ENCODE data around the gene RELN. TPM values are rescaled to one million over a fixed set of nuclear protein-coding genes. Genes with fewer than 3 reads are reported as not detected.

The RELN gene
- total RNA-seq, 1 donor from 2014 or later: not detected

DNA sequence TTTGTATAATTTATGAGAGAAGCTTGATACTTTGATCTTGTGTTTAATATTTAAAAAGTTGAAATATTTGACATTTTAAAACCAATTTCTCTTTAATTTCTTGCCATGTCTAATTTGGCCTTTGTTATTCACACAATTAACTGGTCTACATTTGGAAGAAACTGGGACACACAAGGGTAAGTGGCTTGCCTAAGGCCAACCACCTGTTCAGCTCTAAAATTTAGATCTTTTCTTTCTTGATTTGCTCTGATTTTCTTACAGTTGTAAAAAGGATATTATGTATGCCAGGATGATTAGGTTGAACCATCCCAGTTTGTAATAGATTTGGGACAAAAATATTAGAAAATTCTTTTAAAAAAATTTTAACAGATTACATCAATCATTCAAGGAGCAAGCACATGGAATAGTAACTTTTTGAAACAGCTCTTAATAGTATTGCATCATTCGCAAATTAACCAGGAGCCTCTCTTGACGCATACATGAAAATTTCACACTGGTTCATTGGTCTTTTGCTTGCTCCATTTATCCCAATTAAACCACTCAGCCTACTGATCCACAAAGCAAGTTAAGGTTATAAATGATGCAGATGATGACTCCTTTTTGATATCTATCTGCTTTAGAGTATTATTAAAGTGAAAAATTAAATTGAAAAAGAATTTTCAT lies 321.0 kb downstream of the RELN start:
- Mint-ChIP-seq H3K9me3 (no peaks in the 10 kb centered on the region), H3K4me1 (ENCODE audit: low read depth) (no peaks in the 10 kb centered on the region), H3K4me3 (no peak overlapping the region), H3K36me3 (ENCODE audit: low read depth) (no peaks in the 10 kb centered on the region), H3K27me3 (ENCODE audit: insufficient read depth) (no peaks in the 10 kb centered on the region), H3K27ac (no peak overlapping the region)
- DNase-seq (ENCODE audit: low spot score): no peak
- intact Hi-C loops (cut with micrococcal nuclease): no loop called here

DNA sequence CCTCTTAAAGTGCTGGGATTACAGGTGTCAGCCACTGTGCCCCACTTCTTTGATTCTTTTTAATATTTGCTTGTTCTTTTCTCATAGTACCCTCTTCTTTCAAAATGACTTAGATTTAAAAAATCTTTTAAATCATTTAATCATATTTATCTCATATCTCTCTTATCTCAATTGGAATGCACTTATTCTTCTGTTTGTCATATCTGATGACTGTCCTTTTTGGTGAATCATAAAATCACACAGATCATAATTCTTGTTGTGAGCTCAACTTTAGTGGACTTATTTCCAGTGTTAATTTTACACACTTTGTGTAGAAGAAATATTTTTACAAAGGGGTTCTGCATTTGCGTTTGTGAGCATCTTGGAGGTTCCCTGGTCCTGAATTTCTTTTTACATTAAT lies 323.1 kb downstream of the RELN start:
- Mint-ChIP-seq H3K4me1 (ENCODE audit: low read depth) (no peaks in the 10 kb centered on the region), H3K4me3 (no peak overlapping the region), H3K36me3 (ENCODE audit: low read depth) (no peaks in the 10 kb centered on the region), H3K9me3 (no peaks in the 10 kb centered on the region), H3K27me3 (ENCODE audit: insufficient read depth) (no peaks in the 10 kb centered on the region), H3K27ac (no peak overlapping the region)
- no peak for DNase-seq (ENCODE audit: low spot score)
- intact Hi-C loops (cut with micrococcal nuclease): no loop called here

DNA sequence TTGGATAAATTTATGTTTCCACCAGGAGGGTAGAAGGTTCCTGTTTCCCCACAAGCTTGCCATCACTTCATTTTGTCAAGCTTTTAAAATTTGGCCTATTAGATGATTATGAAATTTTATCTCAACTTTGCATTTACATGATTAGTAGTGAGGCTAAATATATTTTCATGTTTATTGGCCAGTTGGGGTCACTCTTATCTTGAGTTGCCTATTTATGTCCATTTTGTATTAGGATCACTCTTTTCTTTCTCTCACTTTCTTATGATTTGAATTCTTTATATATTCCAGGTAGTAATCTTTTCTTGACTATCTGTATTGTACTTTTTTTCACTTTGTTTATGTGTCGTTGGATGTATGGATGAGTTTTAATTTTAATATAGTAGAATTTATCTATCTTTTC lies 324.9 kb downstream of the RELN start:
- Mint-ChIP-seq H3K27ac (no peak overlapping the region), H3K36me3 (ENCODE audit: low read depth) (no peaks in the 10 kb centered on the region), H3K9me3 (no peaks in the 10 kb centered on the region), H3K4me3 (no peak overlapping the region), H3K4me1 (ENCODE audit: low read depth) (no peaks in the 10 kb centered on the region), H3K27me3 (ENCODE audit: insufficient read depth) (no peaks in the 10 kb centered on the region)
- DNase-seq (ENCODE audit: low spot score): no peak
- intact Hi-C loops (cut with micrococcal nuclease): no loop called here

DNA sequence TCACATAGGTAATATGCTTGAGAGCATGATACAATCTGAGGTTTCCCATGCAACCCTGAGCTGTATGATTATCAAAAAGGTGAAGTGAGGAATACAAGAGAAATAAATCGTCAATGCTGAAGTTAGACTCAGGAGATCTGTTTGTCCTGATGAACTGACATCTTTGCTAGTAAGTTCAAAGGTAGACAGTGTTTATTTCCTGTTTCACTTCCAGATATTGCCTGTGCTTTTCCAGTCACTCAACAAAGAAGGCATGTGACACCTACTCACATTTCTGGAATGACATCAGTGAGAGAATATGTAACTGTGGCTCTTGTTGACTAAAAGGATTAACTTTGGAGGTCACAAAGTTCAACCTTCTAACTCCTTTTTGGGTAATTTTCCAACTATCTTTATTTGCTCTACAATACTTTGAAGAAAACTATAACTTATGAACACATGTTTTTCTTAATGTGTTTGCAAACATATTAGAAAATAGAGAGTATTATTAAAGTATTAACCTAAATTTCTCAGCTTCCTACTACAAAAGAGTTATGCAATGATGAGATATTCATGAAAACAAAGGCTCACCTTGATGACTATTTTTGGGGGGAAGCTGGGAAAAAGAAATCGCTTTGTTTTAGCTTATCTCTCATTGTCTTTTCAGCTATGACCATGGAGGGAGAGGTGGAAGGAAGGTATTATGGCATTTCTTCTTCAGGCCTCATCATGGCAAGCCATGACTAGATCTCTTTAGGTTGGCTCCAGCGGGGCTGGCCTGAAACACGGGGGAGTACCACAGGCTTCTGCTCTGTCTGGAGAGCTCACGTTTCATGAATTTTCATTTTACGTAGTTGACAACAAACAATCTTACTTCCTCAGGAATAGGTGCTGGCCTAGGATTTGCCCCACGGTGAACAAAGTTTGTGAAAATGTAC lies 328.7 kb downstream of the RELN start:
- H3K4me3 Mint-ChIP-seq: no peak overlapping the region
- H3K9me3 Mint-ChIP-seq: no peaks in the 10 kb centered on the region
- intact Hi-C loops (cut with micrococcal nuclease): no loop called here
- no peaks in the 10 kb centered on the region for H3K4me1 Mint-ChIP-seq (ENCODE audit: low read depth)
- no peak overlapping the region for H3K27ac Mint-ChIP-seq
- no peaks in the 10 kb centered on the region for H3K36me3 Mint-ChIP-seq (ENCODE audit: low read depth)
- DNase-seq (ENCODE audit: low spot score): no peak
- H3K27me3 Mint-ChIP-seq (ENCODE audit: insufficient read depth): no peaks in the 10 kb centered on the region

DNA sequence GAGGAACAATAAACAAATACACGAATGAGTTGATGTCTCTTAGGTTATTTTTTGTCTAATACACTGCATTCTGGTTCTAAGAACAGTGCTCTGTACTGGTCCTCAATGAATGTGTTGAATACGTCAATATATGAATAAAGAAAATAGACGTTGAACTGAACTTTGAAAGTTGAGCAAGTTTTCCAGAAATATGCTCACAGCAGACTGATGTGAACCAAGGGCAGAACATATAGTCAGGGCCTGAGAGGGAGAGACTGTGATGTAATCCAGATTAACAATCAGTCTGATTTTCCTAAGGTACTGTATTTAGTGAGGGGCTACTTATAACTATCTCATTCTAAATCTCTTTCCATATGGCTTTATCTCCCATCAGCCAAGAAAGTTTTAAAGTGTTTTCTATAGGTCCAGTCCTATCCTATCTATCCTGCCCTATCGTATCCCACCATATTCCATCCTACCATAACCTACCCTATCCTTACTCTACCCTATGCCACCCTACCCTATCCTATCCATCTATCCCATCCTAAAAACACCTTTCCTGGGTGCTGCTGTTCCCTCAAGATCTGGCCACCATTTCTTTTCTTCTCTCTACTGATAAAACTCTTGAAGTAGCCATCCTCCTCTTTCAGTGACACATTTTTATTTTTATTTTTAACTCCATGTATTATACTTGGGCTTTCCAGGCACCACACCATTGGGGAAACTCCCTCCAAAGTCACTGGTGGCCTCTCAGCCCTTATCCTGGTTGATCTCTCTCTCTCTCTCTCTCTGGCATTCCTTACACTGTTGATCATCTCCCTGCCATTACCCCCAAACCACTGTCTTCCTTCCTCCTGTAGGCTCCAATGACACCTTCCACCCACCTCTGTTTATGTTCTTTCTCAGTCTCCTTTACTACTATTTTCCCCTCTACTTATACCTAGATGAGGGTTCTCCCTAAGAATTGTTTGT lies 331.1 kb downstream of the RELN start:
- no peaks in the 10 kb centered on the region for H3K27me3 Mint-ChIP-seq (ENCODE audit: insufficient read depth)
- no peak for DNase-seq (ENCODE audit: low spot score)
- H3K27ac Mint-ChIP-seq: no peak overlapping the region

DNA sequence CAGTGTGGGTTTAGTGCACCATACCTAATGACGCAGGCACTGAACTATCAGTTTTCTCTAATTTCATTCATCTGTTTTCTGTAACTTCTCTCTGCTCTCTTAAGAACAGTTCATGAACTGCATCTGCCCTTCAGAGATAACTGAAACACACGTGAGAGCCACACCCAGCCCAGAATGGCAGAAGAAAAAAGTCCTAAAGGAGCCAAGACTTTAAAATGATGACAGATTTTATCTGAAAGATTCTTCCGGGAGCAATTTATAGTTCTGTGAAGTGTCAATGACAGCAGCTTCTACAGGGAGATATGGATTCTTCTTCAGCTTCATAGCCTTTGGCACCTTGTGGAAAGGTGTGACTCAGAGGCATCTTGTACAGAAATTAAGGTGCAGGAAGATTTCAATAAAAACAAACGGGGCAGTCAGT lies 332.0 kb downstream of the RELN start:
- intact Hi-C loops (cut with micrococcal nuclease): no loop called here
- H3K27ac Mint-ChIP-seq: no peak overlapping the region

More for the DNA sequence above, 331.1 kb downstream of the RELN start:
- Mint-ChIP-seq H3K4me3 (no peak overlapping the region), H3K4me1 (ENCODE audit: low read depth) (no peaks in the 10 kb centered on the region), H3K9me3 (no peaks in the 10 kb centered on the region), H3K36me3 (ENCODE audit: low read depth) (no peaks in the 10 kb centered on the region)
- intact Hi-C loops (cut with micrococcal nuclease): no loop called here

DNA sequence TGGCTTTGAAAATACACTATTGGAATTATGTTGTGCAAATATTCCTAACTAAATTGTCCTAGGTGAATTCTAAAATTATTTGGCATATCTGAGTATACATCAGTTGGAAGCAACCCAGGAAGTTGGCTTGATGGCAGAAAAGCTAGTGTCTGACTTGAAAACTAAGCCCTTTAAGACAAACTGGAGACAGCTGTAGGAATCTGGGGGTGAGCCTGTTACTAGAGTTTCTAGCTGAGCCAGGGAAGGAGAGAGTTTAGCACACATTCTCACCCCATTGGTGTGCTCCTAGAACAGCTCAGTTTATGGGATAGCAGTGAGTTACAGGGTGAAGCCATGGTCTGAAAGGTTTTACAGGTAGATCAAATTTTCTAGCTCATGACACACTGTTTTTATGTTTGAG lies 333.2 kb downstream of the RELN start:
- no peaks in the 10 kb centered on the region for H3K36me3 Mint-ChIP-seq (ENCODE audit: low read depth)
- H3K9me3 Mint-ChIP-seq: no peaks in the 10 kb centered on the region
- H3K27ac Mint-ChIP-seq: no peak overlapping the region
- no peak overlapping the region for H3K4me3 Mint-ChIP-seq
- no peak for DNase-seq (ENCODE audit: low spot score)
- intact Hi-C loops (cut with micrococcal nuclease): no loop called here
- no peaks in the 10 kb centered on the region for H3K27me3 Mint-ChIP-seq (ENCODE audit: insufficient read depth)
- no peaks in the 10 kb centered on the region for H3K4me1 Mint-ChIP-seq (ENCODE audit: low read depth)

More for the DNA sequence above, 332.0 kb downstream of the RELN start:
- Mint-ChIP-seq H3K36me3 (ENCODE audit: low read depth) (no peaks in the 10 kb centered on the region), H3K4me3 (no peak overlapping the region), H3K27me3 (ENCODE audit: insufficient read depth) (no peaks in the 10 kb centered on the region), H3K4me1 (ENCODE audit: low read depth) (no peaks in the 10 kb centered on the region), H3K9me3 (no peaks in the 10 kb centered on the region)
- DNase-seq (ENCODE audit: low spot score): no peak

DNA sequence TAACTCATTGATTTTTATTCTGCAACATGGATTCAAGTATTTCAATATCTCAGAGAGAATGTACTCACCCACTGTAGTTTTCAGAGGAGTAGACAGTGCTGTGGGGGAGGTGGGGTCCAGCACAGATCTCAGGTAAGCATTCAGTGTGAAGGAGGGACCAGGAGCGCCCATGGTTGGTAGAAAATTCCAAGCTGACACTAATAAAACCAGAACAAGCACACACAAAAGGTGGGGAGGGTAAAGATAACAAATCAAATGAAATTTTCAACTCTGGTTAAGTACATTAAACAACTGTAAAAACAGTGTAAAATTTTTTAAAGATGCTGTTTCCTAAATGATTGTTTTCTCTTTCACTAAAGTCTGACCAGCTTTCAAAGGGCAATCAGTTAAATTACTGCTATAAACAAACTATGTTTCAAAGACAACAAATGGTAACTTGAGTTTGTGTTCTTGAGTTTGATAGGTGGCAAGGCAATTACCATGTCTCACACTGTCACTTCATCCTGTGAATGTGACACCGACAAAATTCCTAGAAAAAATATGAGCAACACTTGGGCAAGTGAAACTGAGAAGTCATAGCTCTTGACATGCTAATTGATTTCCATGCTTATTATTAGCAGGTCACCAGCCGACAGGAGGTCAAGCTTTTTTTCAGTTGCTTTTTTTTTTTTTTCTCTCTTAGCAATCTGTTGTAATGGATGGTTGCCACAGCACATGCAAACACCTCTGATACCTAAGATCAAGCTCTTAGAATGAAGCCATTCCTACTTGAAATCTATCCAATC lies 337.7 kb downstream of the RELN start:
- H3K36me3 Mint-ChIP-seq (ENCODE audit: low read depth): no peaks in the 10 kb centered on the region

DNA sequence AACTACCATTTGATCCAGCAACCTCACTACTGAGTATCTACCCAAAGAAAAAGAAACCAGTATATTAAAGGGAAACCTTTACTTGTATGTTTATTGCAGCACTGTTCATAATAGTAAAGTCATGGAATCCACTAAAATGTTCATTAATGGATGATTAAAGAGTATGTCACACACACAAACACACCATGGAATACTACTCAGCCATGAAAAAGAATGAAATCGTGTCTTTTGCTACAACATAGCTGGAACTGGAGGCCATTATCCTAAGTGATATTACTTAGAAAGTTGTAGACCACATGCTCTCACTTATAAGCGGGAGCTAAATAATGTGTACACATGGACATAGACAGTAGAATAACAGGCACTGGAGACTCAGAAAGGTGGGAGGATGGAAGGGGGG lies 340.4 kb downstream of the RELN start:
- no peak overlapping the region for H3K27ac Mint-ChIP-seq

More for the DNA sequence above, 337.7 kb downstream of the RELN start:
- intact Hi-C loops (cut with micrococcal nuclease): no loop called here
- Mint-ChIP-seq H3K4me3 (no peak overlapping the region), H3K9me3 (no peaks in the 10 kb centered on the region), H3K27ac (no peak overlapping the region), H3K27me3 (ENCODE audit: insufficient read depth) (no peaks in the 10 kb centered on the region), H3K4me1 (ENCODE audit: low read depth) (no peaks in the 10 kb centered on the region)
- no peak for DNase-seq (ENCODE audit: low spot score)

DNA sequence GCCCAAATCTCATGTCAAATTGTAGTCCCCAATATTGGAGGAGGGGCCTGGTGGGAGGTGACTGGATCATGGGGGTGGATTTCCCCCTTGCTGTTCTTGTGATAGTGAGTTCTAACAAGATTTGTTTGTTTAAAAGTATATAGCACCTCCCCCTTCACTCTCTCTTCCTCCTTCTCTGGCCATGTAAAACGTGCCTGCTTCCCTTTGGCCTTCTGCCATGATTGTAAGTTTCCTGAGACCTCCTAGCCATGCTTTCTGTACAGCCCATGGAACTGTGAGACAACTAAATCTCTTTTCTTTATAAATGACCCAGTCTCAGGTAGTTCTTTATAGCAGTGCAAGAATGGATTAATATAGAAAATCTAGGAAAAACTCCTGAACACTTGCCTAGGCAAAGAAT lies 341.3 kb downstream of the RELN start:
- H3K36me3 Mint-ChIP-seq (ENCODE audit: low read depth): no peaks in the 10 kb centered on the region
- no peak for DNase-seq (ENCODE audit: low spot score)
- H3K9me3 Mint-ChIP-seq: peaks cover 16% of the 10 kb centered on the region
- H3K4me1 Mint-ChIP-seq (ENCODE audit: low read depth): no peaks in the 10 kb centered on the region
- no peaks in the 10 kb centered on the region for H3K27me3 Mint-ChIP-seq (ENCODE audit: insufficient read depth)
- no peak overlapping the region for H3K4me3 Mint-ChIP-seq
- intact Hi-C loops (cut with micrococcal nuclease): no loop called here
- no peak overlapping the region for H3K27ac Mint-ChIP-seq

More for the DNA sequence above, 340.4 kb downstream of the RELN start:
- Mint-ChIP-seq H3K36me3 (ENCODE audit: low read depth) (no peaks in the 10 kb centered on the region), H3K4me1 (ENCODE audit: low read depth) (no peaks in the 10 kb centered on the region), H3K4me3 (no peak overlapping the region), H3K9me3 (peaks cover 16% of the 10 kb centered on the region), H3K27me3 (ENCODE audit: insufficient read depth) (no peaks in the 10 kb centered on the region)
- DNase-seq (ENCODE audit: low spot score): no peak
- intact Hi-C loops (cut with micrococcal nuclease): no loop called here

DNA sequence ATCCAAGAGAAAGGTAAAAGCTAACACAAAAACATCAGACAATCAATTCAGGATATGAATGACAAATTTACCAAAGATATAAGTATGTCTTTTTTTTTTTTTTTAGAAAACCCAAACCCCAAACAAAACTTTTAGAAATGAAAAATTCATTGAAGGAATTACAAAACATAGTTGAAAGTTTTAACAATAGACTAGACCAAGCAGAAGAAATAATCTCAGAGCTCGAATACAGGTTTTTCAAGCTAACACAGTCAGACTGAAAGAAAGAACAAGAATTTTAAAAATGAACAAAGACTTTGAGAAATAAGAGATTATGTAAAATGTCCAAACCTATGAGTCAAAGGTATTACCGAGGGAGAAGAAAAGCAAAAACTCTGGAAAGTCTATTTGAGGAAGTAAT lies 345.1 kb downstream of the RELN start:
- Mint-ChIP-seq H3K36me3 (ENCODE audit: low read depth) (no peaks in the 10 kb centered on the region), H3K9me3 (peaks cover 16% of the 10 kb centered on the region), H3K27me3 (ENCODE audit: insufficient read depth) (no peaks in the 10 kb centered on the region), H3K27ac (no peak overlapping the region), H3K4me1 (ENCODE audit: low read depth) (no peaks in the 10 kb centered on the region), H3K4me3 (no peak overlapping the region)
- no peak for DNase-seq (ENCODE audit: low spot score)
- intact Hi-C loops (cut with micrococcal nuclease): no loop called here
